Progenitor cell of endocrine pancreas (in vitro differentiated cells): Measurements from ENCODE around the gene EHBP1L1. TPM values are rescaled to one million over a fixed set of nuclear protein-coding genes. Genes with fewer than 3 reads are reported as not detected.
A peak's percentile ranks its signal among the peaks of the same experiment; 100 is the strongest.

Source experiments
- DNase-seq: peaks from one replicate; pipeline ENCODE4 v3.0.0; 2021; ENCODE audit warnings: low spot score; ENCODE audit not compliant: unreplicated experiment
- H3K27ac Mint-ChIP-seq: 2 replicates; pipeline ENCODE4 v1.8.0; 2021; ENCODE audit warnings: mild to moderate bottlenecking, moderate library complexity, mixed read lengths
- H3K27me3 Mint-ChIP-seq: 2 replicates; pipeline ENCODE4 v1.8.0; 2021; ENCODE audit warnings: mixed read lengths
- H3K36me3 Mint-ChIP-seq: 2 replicates; pipeline ENCODE4 v1.8.0; 2022; ENCODE audit warnings: mixed read lengths; ENCODE audit not compliant: insufficient read depth
- H3K4me1 Mint-ChIP-seq: 2 replicates; pipeline ENCODE4 v1.8.0; 2021; ENCODE audit warnings: low read depth, mixed read lengths
- H3K4me3 Mint-ChIP-seq: 2 replicates; pipeline ENCODE4 v1.8.0; 2021; ENCODE audit warnings: low read depth, mild to moderate bottlenecking, moderate library complexity, mixed read lengths
- H3K9me3 Mint-ChIP-seq: 2 replicates; pipeline ENCODE4 v1.8.0; 2021; ENCODE audit warnings: low read depth, mixed read lengths
- CTCF ChIP-seq: fragments of 200-600 bp; sonication (generic); IDR thresholded peaks from one replicate; pipeline ENCODE4 v1.5.0; 2021; ENCODE audit warnings: antibody characterized with exemption, mild to moderate bottlenecking; ENCODE audit not compliant: unreplicated experiment
- total RNA-seq: library from RNA; stranded (reverse); gene quantifications from 2 replicates; pipeline ENCODE4 v1.2.1, GENCODE V29; 2021

EHBP1L1 gene
- total RNA-seq, 1 donor from 2014 or later = 13.0 TPM

GRCh38 chr11:65571420-65571819, 4.4 kb upstream of the EHBP1L1 start:
- H3K27ac Mint-ChIP-seq = no peak overlapping the region
- peaks cover 11% of the 10 kb centered on the region for H3K27me3 Mint-ChIP-seq
- no peaks in the 10 kb centered on the region for H3K9me3 Mint-ChIP-seq
- H3K36me3 Mint-ChIP-seq = no peaks in the 10 kb centered on the region
- TF ChIP-seq CTCF = no peak
- peak overlapping the region; percentile 98 for H3K4me3 Mint-ChIP-seq
- peaks cover 41% of the 10 kb centered on the region for H3K4me1 Mint-ChIP-seq
- DNase-seq = no peak

GRCh38 chr11:65571940-65572339, 3.9 kb upstream of the EHBP1L1 start:
- peak overlapping the region; percentile 98 for H3K4me3 Mint-ChIP-seq
- peak; percentile 31 for TF ChIP-seq CTCF
- H3K27me3 Mint-ChIP-seq = peaks cover 16% of the 10 kb centered on the region
- DNase-seq = no peak
- peaks cover 41% of the 10 kb centered on the region for H3K4me1 Mint-ChIP-seq
- H3K27ac Mint-ChIP-seq = peak overlapping the region; percentile 61
- H3K9me3 Mint-ChIP-seq = no peaks in the 10 kb centered on the region
- no peaks in the 10 kb centered on the region for H3K36me3 Mint-ChIP-seq

GRCh38 chr11:65572356-65573051, 3.3 kb upstream of the EHBP1L1 start, which contains the start of gene FAM89B:
TSS of gene FAM89B (plus strand) at chr11:65572538. CDS start at chr11:65572670, 132 bp downstream.
- DNase-seq = peak; percentile 54
- Mint-ChIP-seq H3K4me1 (peaks cover 41% of the 10 kb centered on the region), H3K27ac (peak within 1 kb of the TSS; percentile 61)

GRCh38 chr11:65573391-65574079, 2.3 kb upstream of the EHBP1L1 start:
- Mint-ChIP-seq H3K36me3 (peaks cover 2% of the 10 kb centered on the region), H3K9me3 (no peaks in the 10 kb centered on the region), H3K4me3 (peak overlapping the region; percentile 75), H3K27ac (peak overlapping the region; percentile 74), H3K4me1 (peaks cover 39% of the 10 kb centered on the region), H3K27me3 (peaks cover 25% of the 10 kb centered on the region)
- TF ChIP-seq CTCF = no peak
- no peak for DNase-seq

More at GRCh38 chr11:65572356-65573051, 3.3 kb upstream of the EHBP1L1 start, which contains the start of gene FAM89B:
- Mint-ChIP-seq H3K27me3 (peaks cover 16% of the 10 kb centered on the region), H3K36me3 (no peaks in the 10 kb centered on the region), H3K9me3 (no peaks in the 10 kb centered on the region), H3K4me3 (peak within 1 kb of the TSS; percentile 98)
- no peak for TF ChIP-seq CTCF

- Mint-ChIP-seq H3K36me3 (peaks cover 2% of the 10 kb centered on the region), H3K27me3 (peaks cover 27% of the 10 kb centered on the region), H3K4me3 (peak overlapping the region; percentile 75), H3K4me1 (peaks cover 32% of the 10 kb centered on the region), H3K9me3 (no peaks in the 10 kb centered on the region), H3K27ac (peak overlapping the region; percentile 74)
- DNase-seq = peak; percentile 72
- peak; percentile 97 for TF ChIP-seq CTCF
These were observed 1.6 kb upstream of the EHBP1L1 start for GRCh38 chr11:65574109-65574810.
